Natural killer cell (primary cell): Measurements from ENCODE around the gene SELENOO. TPM values are rescaled to one million over a fixed set of nuclear protein-coding genes. Genes with fewer than 3 reads are reported as not detected.

Source experiments
- ATAC-seq, 3 donors: fragments of 150-1000 bp in 2 of 3; fragments of 200-7000 bp in 1 of 3; cut with Tn5 transposase; 1 replicate in 1 of 3; 2 replicates in 2 of 3; pipeline ENCODE4 v1.10.0; 2021; ENCODE audit warnings: mild to moderate bottlenecking in 2 of 3, moderate library complexity in 2 of 3
- DNase-seq, 2 donors: peaks; one replicate each; pipeline versions ENCODE4 v3.0.0 to v3.0.0-alpha.2; 2013 to 2021; ENCODE audit warnings: mixed read lengths in 1 of 2
- H3K27ac ChIP-seq: one replicate; pipeline ENCODE4 v1.5.1; 2013; ENCODE audit warnings: mild to moderate bottlenecking, low read length
- H3K27me3 ChIP-seq: one replicate; pipeline ENCODE4 v1.6.1; 2013; ENCODE audit warnings: low read length; ENCODE audit not compliant: control insufficient read depth, insufficient read depth
- H3K36me3 ChIP-seq: one replicate; pipeline ENCODE4 v1.6.1; 2013; ENCODE audit warnings: low read length; ENCODE audit not compliant: control insufficient read depth, insufficient read depth
- H3K4me1 ChIP-seq: one replicate; pipeline ENCODE4 v1.6.1; 2013; ENCODE audit warnings: low read length; ENCODE audit not compliant: control insufficient read depth, insufficient read depth
- H3K4me3 ChIP-seq: one replicate; pipeline ENCODE4 v1.5.1; 2013; ENCODE audit warnings: low read length
- H3K9me3 ChIP-seq: one replicate; pipeline ENCODE4 v1.6.1; 2013; ENCODE audit warnings: low read length; ENCODE audit not compliant: control insufficient read depth, insufficient read depth
- H3K27ac Mint-ChIP-seq, 2 donors: one replicate each; pipeline ENCODE4 v1.8.0; 2022; ENCODE audit warnings: mild to moderate bottlenecking in 2 of 2, mixed read lengths in 2 of 2, moderate library complexity in 1 of 2
- H3K27me3 Mint-ChIP-seq, 2 donors: one replicate each; pipeline ENCODE4 v1.8.0; 2022; ENCODE audit warnings: low read depth in 2 of 2, mixed read lengths in 2 of 2
- H3K36me3 Mint-ChIP-seq: one replicate; pipeline ENCODE4 v1.8.0; 2022; ENCODE audit warnings: mixed read lengths
- H3K4me1 Mint-ChIP-seq, 2 donors: one replicate each; pipeline ENCODE4 v1.8.0; 2022; ENCODE audit warnings: mixed read lengths in 2 of 2
- H3K4me3 Mint-ChIP-seq: one replicate; pipeline ENCODE4 v1.8.0; 2022; ENCODE audit warnings: mild to moderate bottlenecking, moderate library complexity, mixed read lengths
- H3K9me3 Mint-ChIP-seq, 2 donors: one replicate each; pipeline ENCODE4 v1.8.0; 2022; ENCODE audit warnings: mixed read lengths in 2 of 2
- WGBS: methylation state at CpG from one replicate; pipeline ENCODE4 v1.1.7; 2013; ENCODE audit warnings: missing lambda C conversion rate; ENCODE audit not compliant: insufficient coverage; 5-methylcytosine and 5-hydroxymethylcytosine counted together
- intact Hi-C: fragments of 100-400 bp; cut with micrococcal nuclease; formaldehyde crosslinking; loops from one replicate; pipeline ENCODE4 v1.14.2; 2022
- total RNA-seq, 4 donors: library from RNA; stranded (reverse); fragments of 120-200 nt in 1 of 4; gene quantifications; one replicate each; pipeline versions ENCODE4 v1.2.3 to v1.2.4, GENCODE V29; 2013 to 2022
- TF ChIP-seq, protein P1 (sequence below): fragments of 200-600 bp; IDR thresholded peaks from one replicate; pipeline ENCODE4 v1.8.0; 2022; ENCODE audit warnings: antibody characterized with exemption

Gene SELENOO
- total RNA-seq, 3 donors from 2014 or later (not counting 1 experiment from before 2014, with no cell fraction given) = 37.3 to 45.2 (median 37.6) TPM

- Mint-ChIP-seq H3K4me1 (peaks cover 0 to 4% of the 10 kb centered on the region in 2 donors), H3K27ac (no peak overlapping the region), H3K9me3 (no peaks in the 10 kb centered on the region), H3K27me3 (no peaks in the 10 kb centered on the region), H3K36me3 (peaks cover 7% of the 10 kb centered on the region), H3K4me3 (no peak overlapping the region)
- Histone ChIP-seq H3K9me3 (no peaks in the 10 kb centered on the region), H3K4me3 (no peak overlapping the region), H3K4me1 (no peaks in the 10 kb centered on the region), H3K27ac (no peak overlapping the region), H3K36me3 (peaks cover 68% of the 10 kb centered on the region), H3K27me3 (no peaks in the 10 kb centered on the region)
- intact Hi-C loops = no loop called here
- ATAC-seq = no peak
- DNase-seq = no peak
- TF ChIP-seq, protein P1, sequence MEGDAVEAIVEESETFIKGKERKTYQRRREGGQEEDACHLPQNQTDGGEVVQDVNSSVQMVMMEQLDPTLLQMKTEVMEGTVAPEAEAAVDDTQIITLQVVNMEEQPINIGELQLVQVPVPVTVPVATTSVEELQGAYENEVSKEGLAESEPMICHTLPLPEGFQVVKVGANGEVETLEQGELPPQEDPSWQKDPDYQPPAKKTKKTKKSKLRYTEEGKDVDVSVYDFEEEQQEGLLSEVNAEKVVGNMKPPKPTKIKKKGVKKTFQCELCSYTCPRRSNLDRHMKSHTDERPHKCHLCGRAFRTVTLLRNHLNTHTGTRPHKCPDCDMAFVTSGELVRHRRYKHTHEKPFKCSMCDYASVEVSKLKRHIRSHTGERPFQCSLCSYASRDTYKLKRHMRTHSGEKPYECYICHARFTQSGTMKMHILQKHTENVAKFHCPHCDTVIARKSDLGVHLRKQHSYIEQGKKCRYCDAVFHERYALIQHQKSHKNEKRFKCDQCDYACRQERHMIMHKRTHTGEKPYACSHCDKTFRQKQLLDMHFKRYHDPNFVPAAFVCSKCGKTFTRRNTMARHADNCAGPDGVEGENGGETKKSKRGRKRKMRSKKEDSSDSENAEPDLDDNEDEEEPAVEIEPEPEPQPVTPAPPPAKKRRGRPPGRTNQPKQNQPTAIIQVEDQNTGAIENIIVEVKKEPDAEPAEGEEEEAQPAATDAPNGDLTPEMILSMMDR = no peak
- 94% methylated on average over 8 of the region's 8 CpGs for WGBS
These were observed 21.7 kb downstream of the SELENOO start for GRCh38 chr22:50222508-50222907.

- Histone ChIP-seq H3K27me3 (no peaks in the 10 kb centered on the region), H3K27ac (no peak overlapping the region), H3K9me3 (no peaks in the 10 kb centered on the region), H3K36me3 (peaks cover 72% of the 10 kb centered on the region), H3K4me3 (no peak overlapping the region), H3K4me1 (no peaks in the 10 kb centered on the region)
- no peaks in the 10 kb centered on the region for H3K9me3 Mint-ChIP-seq
- peaks cover 0 to 11% of the 10 kb centered on the region in 2 donors for H3K4me1 Mint-ChIP-seq
- H3K27me3 Mint-ChIP-seq = no peaks in the 10 kb centered on the region
- no peak for DNase-seq
- no peak overlapping the region for H3K4me3 Mint-ChIP-seq
- intact Hi-C loops = no loop called here
- H3K27ac Mint-ChIP-seq = no peak overlapping the region
- peaks cover 7% of the 10 kb centered on the region for H3K36me3 Mint-ChIP-seq
- ATAC-seq = no peak
- TF ChIP-seq, protein P1 = no peak
- 98% methylated on average over 16 of the region's 16 CpGs for WGBS
These were observed 23.3 kb downstream of the SELENOO start for GRCh38 chr22:50224071-50224470.

DNA sequence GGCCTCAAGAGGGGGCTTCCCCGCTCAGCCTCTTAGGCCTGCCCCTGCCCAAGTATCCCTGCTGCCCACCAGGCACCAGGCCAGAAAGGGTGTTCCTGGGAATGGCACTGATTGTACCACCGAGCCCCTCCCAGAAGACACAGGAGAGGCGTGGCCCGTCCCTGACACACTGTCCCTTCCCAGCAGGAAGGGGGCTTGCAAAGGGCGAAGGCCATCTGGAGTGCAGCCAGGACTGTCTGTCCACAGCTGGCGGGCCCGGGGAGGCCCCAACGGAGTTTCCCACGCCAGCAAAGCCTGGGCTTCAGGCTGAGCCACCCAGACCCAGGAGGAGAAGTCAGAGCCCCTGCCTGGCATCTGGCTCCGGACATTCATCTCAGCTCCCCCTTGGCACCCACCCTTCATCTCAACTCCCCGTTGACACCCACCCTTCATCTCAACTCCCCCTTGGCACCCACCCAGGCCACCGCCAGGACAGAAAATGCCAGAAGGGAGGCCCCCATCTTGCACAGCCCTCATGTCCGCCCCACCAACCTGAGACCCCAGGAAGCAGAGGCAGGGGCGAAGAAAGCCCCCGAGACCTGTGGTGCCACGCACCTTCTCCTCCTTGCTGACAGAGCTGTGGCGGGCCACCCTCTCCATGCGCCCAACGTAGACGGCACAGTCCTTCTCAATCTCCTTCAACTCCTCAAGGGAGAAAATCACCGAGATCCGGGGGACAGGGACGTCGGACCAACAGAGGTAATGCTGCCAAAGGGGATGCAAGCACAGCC lies 24.6 kb downstream of the SELENOO start:
- no peak overlapping the region for H3K4me3 Mint-ChIP-seq
- Histone ChIP-seq H3K4me3 (no peak overlapping the region), H3K27ac (no peak overlapping the region), H3K4me1 (no peaks in the 10 kb centered on the region), H3K9me3 (no peaks in the 10 kb centered on the region), H3K36me3 (peaks cover 66% of the 10 kb centered on the region), H3K27me3 (no peaks in the 10 kb centered on the region)
- WGBS = 97% methylated on average over 24 of the region's 24 CpGs
- H3K27me3 Mint-ChIP-seq = no peaks in the 10 kb centered on the region
- H3K9me3 Mint-ChIP-seq = no peaks in the 10 kb centered on the region
- H3K27ac Mint-ChIP-seq = no peak overlapping the region
- H3K36me3 Mint-ChIP-seq = peaks cover 7% of the 10 kb centered on the region
- no peak for ATAC-seq
- peaks cover 0 to 11% of the 10 kb centered on the region in 2 donors for H3K4me1 Mint-ChIP-seq
- no peak for DNase-seq
- intact Hi-C loops = no loop called here
- TF ChIP-seq, protein P1 = no peak
